A549 (cell line): Measurements from ENCODE around the gene SLC22A13.

ENCODE experiments used
- CHD4 ChIP-seq: fragments of 200-600 bp; sonication (generic); IDR thresholded peaks from 2 replicates; pipeline ENCODE4 v1.6.1; 2016; ENCODE audit warnings: antibody characterized with exemption, mild to moderate bottlenecking, borderline replicate concordance
- EHMT2 ChIP-seq: fragments of 200-600 bp; sonication (generic); IDR thresholded peaks from 2 replicates; pipeline ENCODE4 v1.6.1; 2016; ENCODE audit warnings: antibody characterized with exemption, low read depth, mild to moderate bottlenecking, moderate library complexity
- HDAC2 ChIP-seq: fragments of 200-600 bp; sonication (generic); IDR thresholded peaks from 2 replicates; pipeline ENCODE4 v1.6.1; 2016
- KDM1A ChIP-seq: fragments of 200-600 bp; sonication (generic); IDR thresholded peaks from 2 replicates; pipeline ENCODE4 v1.6.1; 2016; ENCODE audit warnings: low read depth, mild to moderate bottlenecking
- PHF8 ChIP-seq: fragments of 200-600 bp; sonication (generic); IDR thresholded peaks from 2 replicates; pipeline ENCODE4 v1.6.1; 2016; ENCODE audit warnings: low read depth, mild to moderate bottlenecking, antibody characterized with exemption, moderate library complexity, borderline replicate concordance
- POLR2A ChIP-seq: IDR thresholded peaks from 2 replicates; pipeline ENCODE4 v1.6.1; 2012; ENCODE audit warnings: mild to moderate bottlenecking, low read length
- POLR2AphosphoS2 ChIP-seq: conservative IDR thresholded peaks from 2 replicates; pipeline ENCODE4 v1.6.1; 2012; ENCODE audit warnings: low read length, improper control_type of control experiment, inconsistent platforms
- REST ChIP-seq: fragments of 200-600 bp; sonication (generic); IDR thresholded peaks from 2 replicates; pipeline ENCODE4 v1.6.1; 2016; ENCODE audit warnings: antibody characterized with exemption, mild to moderate bottlenecking, moderate library complexity
- TF ChIP-seq, protein P1 (sequence below): fragments of >200 bp; sonication (Bioruptor Twin); formaldehyde crosslinking; IDR thresholded peaks from 3 replicates; pipeline ENCODE4 v1.5.1; 2016
- TF ChIP-seq, protein P2 (sequence below): IDR thresholded peaks from 2 replicates; pipeline ENCODE4 v1.6.1; 2012

DNA sequence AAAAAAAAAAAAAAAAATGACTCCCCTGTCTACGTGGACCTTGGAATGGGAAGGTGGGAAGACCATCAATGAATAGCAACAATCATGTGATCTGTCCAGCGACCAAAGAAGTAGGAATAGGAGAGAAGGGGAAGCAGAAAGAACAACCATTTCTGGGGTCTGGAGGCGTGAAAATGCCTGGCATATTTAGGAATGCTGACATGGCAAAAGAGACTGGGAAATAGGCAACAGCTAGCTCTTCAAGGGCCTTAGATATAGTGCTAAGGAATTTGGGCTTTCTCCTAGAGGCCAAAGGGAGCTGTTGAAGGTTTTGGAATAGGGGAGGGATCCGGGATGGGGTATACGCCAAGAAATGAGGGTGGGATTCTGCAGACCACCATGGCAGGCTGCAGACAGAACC, 5.9 kb downstream of the SLC22A13 start:
- TF ChIP-seq POLR2A (no peak), HDAC2 (no peak), KDM1A (no peak), CHD4 (no peak), POLR2AphosphoS2 (no peak), PHF8 (no peak), REST (no peak), EHMT2 (no peak)
- TF ChIP-seq, protein P1, sequence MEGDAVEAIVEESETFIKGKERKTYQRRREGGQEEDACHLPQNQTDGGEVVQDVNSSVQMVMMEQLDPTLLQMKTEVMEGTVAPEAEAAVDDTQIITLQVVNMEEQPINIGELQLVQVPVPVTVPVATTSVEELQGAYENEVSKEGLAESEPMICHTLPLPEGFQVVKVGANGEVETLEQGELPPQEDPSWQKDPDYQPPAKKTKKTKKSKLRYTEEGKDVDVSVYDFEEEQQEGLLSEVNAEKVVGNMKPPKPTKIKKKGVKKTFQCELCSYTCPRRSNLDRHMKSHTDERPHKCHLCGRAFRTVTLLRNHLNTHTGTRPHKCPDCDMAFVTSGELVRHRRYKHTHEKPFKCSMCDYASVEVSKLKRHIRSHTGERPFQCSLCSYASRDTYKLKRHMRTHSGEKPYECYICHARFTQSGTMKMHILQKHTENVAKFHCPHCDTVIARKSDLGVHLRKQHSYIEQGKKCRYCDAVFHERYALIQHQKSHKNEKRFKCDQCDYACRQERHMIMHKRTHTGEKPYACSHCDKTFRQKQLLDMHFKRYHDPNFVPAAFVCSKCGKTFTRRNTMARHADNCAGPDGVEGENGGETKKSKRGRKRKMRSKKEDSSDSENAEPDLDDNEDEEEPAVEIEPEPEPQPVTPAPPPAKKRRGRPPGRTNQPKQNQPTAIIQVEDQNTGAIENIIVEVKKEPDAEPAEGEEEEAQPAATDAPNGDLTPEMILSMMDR: no peak
- TF ChIP-seq, protein P2, sequence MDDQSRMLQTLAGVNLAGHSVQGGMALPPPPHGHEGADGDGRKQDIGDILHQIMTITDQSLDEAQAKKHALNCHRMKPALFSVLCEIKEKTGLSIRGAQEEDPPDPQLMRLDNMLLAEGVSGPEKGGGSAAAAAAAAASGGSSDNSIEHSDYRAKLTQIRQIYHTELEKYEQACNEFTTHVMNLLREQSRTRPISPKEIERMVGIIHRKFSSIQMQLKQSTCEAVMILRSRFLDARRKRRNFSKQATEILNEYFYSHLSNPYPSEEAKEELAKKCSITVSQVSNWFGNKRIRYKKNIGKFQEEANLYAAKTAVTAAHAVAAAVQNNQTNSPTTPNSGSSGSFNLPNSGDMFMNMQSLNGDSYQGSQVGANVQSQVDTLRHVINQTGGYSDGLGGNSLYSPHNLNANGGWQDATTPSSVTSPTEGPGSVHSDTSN: no peak
